Measurements from ENCODE around the gene UGT2B11. TPM values are rescaled to one million over a fixed set of nuclear protein-coding genes. Genes with fewer than 3 reads are reported as not detected.
"Not testable (repeated sequence)": the region's sequence is repeated elsewhere in the genome, so short reads cannot be mapped to it uniquely, and the experiment has no call there.

UGT2B11 gene
- polyA plus RNA-seq, 1 donor from 2014 or later: 0.10 TPM

DNA sequence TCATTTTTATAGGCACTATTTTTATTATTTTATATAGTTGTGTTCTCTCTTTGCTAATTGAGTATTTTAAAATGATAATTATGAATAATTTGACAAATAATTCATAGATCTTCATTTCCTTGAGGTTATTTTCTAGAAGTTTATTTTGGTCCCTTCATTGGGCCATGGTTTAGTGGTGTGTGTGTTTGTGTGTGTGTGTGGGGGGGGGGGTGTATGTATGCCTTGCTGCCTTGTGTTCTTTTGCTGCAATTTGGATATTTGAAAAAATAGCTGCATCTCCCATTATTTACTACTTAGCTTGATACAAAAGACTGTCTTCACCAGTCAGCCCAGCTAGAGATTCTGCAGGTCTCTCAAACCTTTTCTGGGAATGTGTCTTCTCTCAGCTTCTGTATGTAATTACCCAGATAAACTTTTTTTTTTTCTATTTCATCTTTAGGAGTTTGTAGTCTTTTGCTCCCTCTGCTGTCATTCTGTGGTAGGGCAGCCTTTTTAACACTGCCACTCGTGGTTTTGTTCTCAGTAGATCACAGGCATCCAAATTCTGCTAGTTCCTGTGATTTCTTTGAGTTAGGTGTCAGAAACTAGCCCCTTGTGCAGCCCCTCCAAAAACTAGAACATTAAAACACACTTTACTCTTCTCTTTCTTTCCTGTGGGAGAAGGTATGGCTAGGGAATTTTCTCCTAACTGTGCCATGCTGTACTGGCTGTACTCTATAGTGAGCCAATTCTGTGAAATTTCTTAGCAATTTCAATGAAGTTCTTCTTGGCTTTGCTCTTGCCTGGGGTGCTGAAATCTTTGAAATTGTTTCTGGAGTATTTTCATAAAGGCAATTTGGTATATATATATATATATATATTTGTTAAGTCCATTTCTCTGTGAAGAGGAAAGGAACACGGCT is 44.1 kb downstream of the UGT2B11 start:
- not testable (repeated sequence) for H3K27ac ChIP-seq (ENCODE audit: low read length); H3K36me3 ChIP-seq (ENCODE audit: insufficient read depth, low read length); H4K20me1 ChIP-seq (ENCODE audit: insufficient read depth); H3F3A ChIP-seq (ENCODE audit: insufficient read depth, low read length, poor library complexity, severe bottlenecking); H3K4me2 ChIP-seq (ENCODE audit: low read length); H3K27me3 ChIP-seq (ENCODE audit: insufficient read depth, low read depth, low read length); H3K9me2 ChIP-seq (ENCODE audit: insufficient read depth, low read length); H3K9ac ChIP-seq (ENCODE audit: low read length); H2AFZ ChIP-seq (ENCODE audit: low read depth, low read length); H3K4me3 ChIP-seq (ENCODE audit: low read length); H3K9me3 ChIP-seq (ENCODE audit: low read length); H3K79me2 ChIP-seq (replicated peaks; ENCODE audit: insufficient read depth, low read length)
- TF ChIP-seq SMC3 (conservative IDR thresholded peaks at IDR 0.05; ENCODE audit: poor library complexity) (peak; percentile 80), RAD21 (conservative IDR thresholded peaks at IDR 0.05) (peak; percentile 66)
- TF ChIP-seq, protein P1, sequence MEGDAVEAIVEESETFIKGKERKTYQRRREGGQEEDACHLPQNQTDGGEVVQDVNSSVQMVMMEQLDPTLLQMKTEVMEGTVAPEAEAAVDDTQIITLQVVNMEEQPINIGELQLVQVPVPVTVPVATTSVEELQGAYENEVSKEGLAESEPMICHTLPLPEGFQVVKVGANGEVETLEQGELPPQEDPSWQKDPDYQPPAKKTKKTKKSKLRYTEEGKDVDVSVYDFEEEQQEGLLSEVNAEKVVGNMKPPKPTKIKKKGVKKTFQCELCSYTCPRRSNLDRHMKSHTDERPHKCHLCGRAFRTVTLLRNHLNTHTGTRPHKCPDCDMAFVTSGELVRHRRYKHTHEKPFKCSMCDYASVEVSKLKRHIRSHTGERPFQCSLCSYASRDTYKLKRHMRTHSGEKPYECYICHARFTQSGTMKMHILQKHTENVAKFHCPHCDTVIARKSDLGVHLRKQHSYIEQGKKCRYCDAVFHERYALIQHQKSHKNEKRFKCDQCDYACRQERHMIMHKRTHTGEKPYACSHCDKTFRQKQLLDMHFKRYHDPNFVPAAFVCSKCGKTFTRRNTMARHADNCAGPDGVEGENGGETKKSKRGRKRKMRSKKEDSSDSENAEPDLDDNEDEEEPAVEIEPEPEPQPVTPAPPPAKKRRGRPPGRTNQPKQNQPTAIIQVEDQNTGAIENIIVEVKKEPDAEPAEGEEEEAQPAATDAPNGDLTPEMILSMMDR (IDR thresholded peaks at IDR 0.05; ENCODE audit: poor library complexity, severe bottlenecking): peak; percentile 71

DNA sequence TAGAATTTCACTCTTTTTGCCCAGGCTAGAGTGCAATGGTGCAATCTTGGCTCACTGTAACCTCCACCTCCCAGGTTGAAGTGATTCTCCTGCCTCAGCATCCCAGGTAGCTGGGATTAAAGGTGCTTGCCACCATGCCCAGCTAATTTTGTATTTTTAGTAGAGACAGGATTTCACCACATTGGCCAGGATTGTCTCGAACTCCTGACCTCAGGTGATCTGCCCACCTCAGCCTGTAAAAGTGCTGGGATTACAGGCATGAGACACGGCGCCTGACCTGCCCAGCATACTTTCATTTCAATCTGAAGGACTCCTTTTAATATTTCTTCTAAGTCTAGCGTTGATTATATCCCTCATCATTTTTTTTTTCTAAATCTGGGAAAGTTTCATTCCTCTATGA is 45.4 kb downstream of the UGT2B11 start:
- not testable (repeated sequence) for H3K27me3 ChIP-seq (ENCODE audit: insufficient read depth, low read depth, low read length); H2AFZ ChIP-seq (ENCODE audit: low read depth, low read length); H3K36me3 ChIP-seq (ENCODE audit: insufficient read depth, low read length); H3K79me2 ChIP-seq (replicated peaks; ENCODE audit: insufficient read depth, low read length); H3K9ac ChIP-seq (ENCODE audit: low read length); H4K20me1 ChIP-seq (ENCODE audit: insufficient read depth); H3K4me3 ChIP-seq (ENCODE audit: low read length); H3K27ac ChIP-seq (ENCODE audit: low read length); H3K9me3 ChIP-seq (ENCODE audit: low read length); H3K9me2 ChIP-seq (ENCODE audit: insufficient read depth, low read length); H3F3A ChIP-seq (ENCODE audit: insufficient read depth, low read length, poor library complexity, severe bottlenecking); H3K4me2 ChIP-seq (ENCODE audit: low read length)

- H3K79me2 ChIP-seq (replicated peaks; ENCODE audit: insufficient read depth, low read length): no peaks in the 10 kb centered on the region
- H4K20me1 ChIP-seq (ENCODE audit: insufficient read depth): no peaks in the 10 kb centered on the region
- no peaks in the 10 kb centered on the region for H3K27me3 ChIP-seq (ENCODE audit: insufficient read depth, low read depth, low read length)
- no peaks in the 10 kb centered on the region for H3K9me2 ChIP-seq (ENCODE audit: insufficient read depth, low read length)
- no peaks in the 10 kb centered on the region for H3F3A ChIP-seq (ENCODE audit: insufficient read depth, low read length, poor library complexity, severe bottlenecking)
- H3K4me2 ChIP-seq (ENCODE audit: low read length): no peak overlapping the region
- no peak overlapping the region for H3K9ac ChIP-seq (ENCODE audit: low read length)
- no peak overlapping the region for H3K4me3 ChIP-seq (ENCODE audit: low read length)
- H3K27ac ChIP-seq (ENCODE audit: low read length): no peak overlapping the region
- H3K36me3 ChIP-seq (ENCODE audit: insufficient read depth, low read length): no peaks in the 10 kb centered on the region
- no peak overlapping the region for H2AFZ ChIP-seq (ENCODE audit: low read depth, low read length)
- TF ChIP-seq, protein P2, sequence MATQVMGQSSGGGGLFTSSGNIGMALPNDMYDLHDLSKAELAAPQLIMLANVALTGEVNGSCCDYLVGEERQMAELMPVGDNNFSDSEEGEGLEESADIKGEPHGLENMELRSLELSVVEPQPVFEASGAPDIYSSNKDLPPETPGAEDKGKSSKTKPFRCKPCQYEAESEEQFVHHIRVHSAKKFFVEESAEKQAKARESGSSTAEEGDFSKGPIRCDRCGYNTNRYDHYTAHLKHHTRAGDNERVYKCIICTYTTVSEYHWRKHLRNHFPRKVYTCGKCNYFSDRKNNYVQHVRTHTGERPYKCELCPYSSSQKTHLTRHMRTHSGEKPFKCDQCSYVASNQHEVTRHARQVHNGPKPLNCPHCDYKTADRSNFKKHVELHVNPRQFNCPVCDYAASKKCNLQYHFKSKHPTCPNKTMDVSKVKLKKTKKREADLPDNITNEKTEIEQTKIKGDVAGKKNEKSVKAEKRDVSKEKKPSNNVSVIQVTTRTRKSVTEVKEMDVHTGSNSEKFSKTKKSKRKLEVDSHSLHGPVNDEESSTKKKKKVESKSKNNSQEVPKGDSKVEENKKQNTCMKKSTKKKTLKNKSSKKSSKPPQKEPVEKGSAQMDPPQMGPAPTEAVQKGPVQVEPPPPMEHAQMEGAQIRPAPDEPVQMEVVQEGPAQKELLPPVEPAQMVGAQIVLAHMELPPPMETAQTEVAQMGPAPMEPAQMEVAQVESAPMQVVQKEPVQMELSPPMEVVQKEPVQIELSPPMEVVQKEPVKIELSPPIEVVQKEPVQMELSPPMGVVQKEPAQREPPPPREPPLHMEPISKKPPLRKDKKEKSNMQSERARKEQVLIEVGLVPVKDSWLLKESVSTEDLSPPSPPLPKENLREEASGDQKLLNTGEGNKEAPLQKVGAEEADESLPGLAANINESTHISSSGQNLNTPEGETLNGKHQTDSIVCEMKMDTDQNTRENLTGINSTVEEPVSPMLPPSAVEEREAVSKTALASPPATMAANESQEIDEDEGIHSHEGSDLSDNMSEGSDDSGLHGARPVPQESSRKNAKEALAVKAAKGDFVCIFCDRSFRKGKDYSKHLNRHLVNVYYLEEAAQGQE (IDR thresholded peaks at IDR 0.05; ENCODE audit: borderline replicate concordance): no peak
- TF ChIP-seq, protein P1 (IDR thresholded peaks at IDR 0.05; ENCODE audit: poor library complexity, severe bottlenecking): no peak
- no peak for TF ChIP-seq TAF1 (IDR thresholded peaks at IDR 0.05; ENCODE audit: low read depth)
- TF ChIP-seq POLR2AphosphoS5 (IDR thresholded peaks at IDR 0.05): no peak
- no peak for TF ChIP-seq EZH2 (IDR thresholded peaks at IDR 0.05; ENCODE audit: borderline replicate concordance, insufficient read depth, low read length, poor library complexity, severe bottlenecking)
- no peak for TF ChIP-seq RAD21 (conservative IDR thresholded peaks at IDR 0.05)
- TF ChIP-seq MXI1 (conservative IDR thresholded peaks at IDR 0.05; ENCODE audit: poor library complexity, severe bottlenecking): no peak
- no peak for TF ChIP-seq SMC3 (conservative IDR thresholded peaks at IDR 0.05; ENCODE audit: poor library complexity)
- no peak for TF ChIP-seq EP300 (conservative IDR thresholded peaks at IDR 0.05; ENCODE audit: poor library complexity, severe bottlenecking)
- no peaks in the 10 kb centered on the region for H3K9me3 ChIP-seq (ENCODE audit: low read length)
Observed at GRCh38 chr4:69167300-69167699, 47.2 kb downstream of the UGT2B11 start.

DNA sequence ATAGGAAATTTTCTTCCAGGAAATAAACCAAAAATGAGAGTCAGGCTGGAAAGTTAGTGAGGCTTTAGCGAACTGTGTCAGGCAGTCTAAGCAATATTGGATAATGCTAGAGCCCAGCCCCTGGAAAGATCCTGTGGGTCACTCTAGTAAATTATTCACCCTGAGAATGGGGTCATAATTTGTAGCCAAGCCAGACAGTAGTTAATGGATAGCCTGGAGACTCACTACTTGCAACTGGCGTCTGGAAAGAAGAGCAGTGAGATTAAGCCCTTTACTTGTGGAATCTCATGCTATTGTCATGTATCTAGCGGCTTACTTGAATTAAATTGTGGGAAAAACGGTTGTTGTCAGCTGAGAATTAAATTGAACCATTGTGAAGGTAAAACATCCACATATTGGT is 48.2 kb downstream of the UGT2B11 start:
- not testable (repeated sequence) for H3F3A ChIP-seq (ENCODE audit: insufficient read depth, low read length, poor library complexity, severe bottlenecking); H3K9me2 ChIP-seq (ENCODE audit: insufficient read depth, low read length); H3K4me2 ChIP-seq (ENCODE audit: low read length); H3K27me3 ChIP-seq (ENCODE audit: insufficient read depth, low read depth, low read length); H3K79me2 ChIP-seq (replicated peaks; ENCODE audit: insufficient read depth, low read length); H3K4me3 ChIP-seq (ENCODE audit: low read length); H4K20me1 ChIP-seq (ENCODE audit: insufficient read depth); H3K36me3 ChIP-seq (ENCODE audit: insufficient read depth, low read length); H3K9ac ChIP-seq (ENCODE audit: low read length); H2AFZ ChIP-seq (ENCODE audit: low read depth, low read length); H3K9me3 ChIP-seq (ENCODE audit: low read length); H3K27ac ChIP-seq (ENCODE audit: low read length)
